NB4 (cell line): Measurements from ENCODE around the gene ABLIM3.

Experiments used
- MYC ChIP-seq: IDR thresholded peaks from 2 replicates; pipeline ENCODE4 v1.6.1; 2011; ENCODE audit warnings: low read depth, low read length
- POLR2A ChIP-seq: IDR thresholded peaks from 2 replicates; pipeline ENCODE4 v1.6.1; 2011; ENCODE audit warnings: mild to moderate bottlenecking; ENCODE audit not compliant: insufficient read length; ENCODE audit errors: extremely low read depth

- TF ChIP-seq POLR2A (no peak), MYC (no peak)
Measured at GRCh38 chr5:149273237-149273636, 131.9 kb downstream of the ABLIM3 start.
